OCI-LY3 (cell line): ENCODE data around the gene VCL.

Source experiments
- H2AFZ ChIP-seq: fragments of 200-600, 300-600 bp; shearing (Covaris generic); 2 replicates; pipeline ENCODE4 v1.6.0; 2014; ENCODE audit warnings: antibody characterized with exemption, low read depth, low read length
- H3K27ac ChIP-seq: fragments of 200-600, 300-600 bp; sonication (generic); 2 replicates; pipeline ENCODE4 v1.5.1; 2014; ENCODE audit warnings: mild to moderate bottlenecking, low read length, moderate library complexity, mixed read lengths
- H3K27me3 ChIP-seq: fragments of 200-600, 300-600 bp; sonication (generic); 2 replicates; pipeline ENCODE4 v1.6.1; 2014; ENCODE audit warnings: low read depth, low read length, mixed read lengths
- H3K36me3 ChIP-seq: fragments of 200-600, 300-600 bp; sonication (generic); replicated peaks from 2 replicates; pipeline ENCODE3; 2014; ENCODE audit warnings: low read depth, low read length, mixed read lengths
- H3K4me1 ChIP-seq: fragments of 300-600, 200-600 bp; sonication (generic); 2 replicates; pipeline ENCODE4 v1.6.1; 2014; ENCODE audit warnings: low read length, mixed read lengths
- H3K4me2 ChIP-seq: fragments of 200-600, 300-600 bp; sonication (generic); 2 replicates; pipeline ENCODE4 v1.6.1; 2014; ENCODE audit warnings: low read length, mixed read lengths
- H3K4me3 ChIP-seq: fragments of 300-600, 200-600 bp; sonication (generic); 2 replicates; pipeline ENCODE4 v1.5.1; 2014; ENCODE audit warnings: antibody characterized with exemption, mild to moderate bottlenecking, low read length, moderate library complexity
- H3K79me2 ChIP-seq: fragments of 300-600, 200-600 bp; shearing (Covaris generic); 2 replicates; pipeline ENCODE4 v1.6.1; 2014; ENCODE audit warnings: mild to moderate bottlenecking, low read length, mixed read lengths
- H3K9ac ChIP-seq: fragments of 300-600, 200-600 bp; shearing (Covaris generic); 2 replicates; pipeline ENCODE4 v1.6.0; 2014; ENCODE audit warnings: mild to moderate bottlenecking, low read length, moderate library complexity
- H3K9me3 ChIP-seq: fragments of 200-600, 300-600 bp; shearing (Covaris generic); 2 replicates; pipeline ENCODE4 v1.6.1; 2014; ENCODE audit warnings: low read length, mixed read lengths; ENCODE audit not compliant: insufficient read depth
- H4K20me1 ChIP-seq: fragments of 200-600, 300-600 bp; sonication (generic); 2 replicates; pipeline ENCODE4 v1.6.1; 2016; ENCODE audit warnings: low read length, mixed read lengths; ENCODE audit not compliant: insufficient read depth
- CTCF ChIP-seq: fragments of 200-600, 300-600 bp; sonication (generic); IDR thresholded peaks from 2 replicates; pipeline ENCODE4 v1.5.1; 2014; ENCODE audit warnings: antibody characterized with exemption, low read length, low read depth
- EZH2phosphoT487 ChIP-seq: fragments of 200-600 bp; shearing (Covaris generic); IDR thresholded peaks from 2 replicates; pipeline ENCODE4 v1.6.1; 2018; ENCODE audit warnings: antibody characterized with exemption, mixed run types, low read depth

The VCL gene

GRCh38 chr10:74120911-74121310, 123.0 kb downstream of the VCL start:
- no peak overlapping the region for H3K9ac ChIP-seq
- H3K4me1 ChIP-seq = peaks cover 6% of the 10 kb centered on the region; the same call in 1 of the 2 replicates
- H3K4me3 ChIP-seq = no peak overlapping the region
- no peak overlapping the region for H2AFZ ChIP-seq
- H3K4me2 ChIP-seq = no peak overlapping the region
- H3K9me3 ChIP-seq = no peaks in the 10 kb centered on the region
- no peaks in the 10 kb centered on the region for H3K27me3 ChIP-seq
- TF ChIP-seq CTCF (no peak), EZH2phosphoT487 (no peak)
- H3K27ac ChIP-seq = no peak overlapping the region
- H3K36me3 ChIP-seq = peaks cover 34% of the 10 kb centered on the region
- no peaks in the 10 kb centered on the region for H3K79me2 ChIP-seq
- H4K20me1 ChIP-seq = no peaks in the 10 kb centered on the region

GRCh38 chr10:74121368-74121767, 123.5 kb downstream of the VCL start:
- Histone ChIP-seq H3K4me1 (peaks cover 6% of the 10 kb centered on the region; the same call in 1 of the 2 replicates), H3K79me2 (no peaks in the 10 kb centered on the region), H3K27me3 (no peaks in the 10 kb centered on the region), H3K36me3 (peaks cover 38% of the 10 kb centered on the region), H3K9ac (no peak overlapping the region), H3K9me3 (no peaks in the 10 kb centered on the region), H3K4me2 (no peak overlapping the region), H2AFZ (no peak overlapping the region), H4K20me1 (no peaks in the 10 kb centered on the region), H3K27ac (no peak overlapping the region), H3K4me3 (no peak overlapping the region)
- TF ChIP-seq EZH2phosphoT487 (no peak), CTCF (no peak)

GRCh38 chr10:74122060-74122459, 124.1 kb downstream of the VCL start:
- Histone ChIP-seq H3K4me1 (peaks cover 6% of the 10 kb centered on the region; the same call in 1 of the 2 replicates), H3K27me3 (no peaks in the 10 kb centered on the region), H2AFZ (no peak overlapping the region), H3K36me3 (peaks cover 38% of the 10 kb centered on the region), H3K27ac (no peak overlapping the region), H4K20me1 (no peaks in the 10 kb centered on the region), H3K79me2 (no peaks in the 10 kb centered on the region), H3K4me2 (no peak overlapping the region), H3K9ac (no peak overlapping the region), H3K9me3 (no peaks in the 10 kb centered on the region), H3K4me3 (no peak overlapping the region)
- TF ChIP-seq EZH2phosphoT487 (no peak), CTCF (no peak)

GRCh38 chr10:74123081-74123480, 125.2 kb downstream of the VCL start:
- H3K27me3 ChIP-seq = no peaks in the 10 kb centered on the region
- H4K20me1 ChIP-seq = no peaks in the 10 kb centered on the region
- H3K36me3 ChIP-seq = peaks cover 38% of the 10 kb centered on the region
- no peak overlapping the region for H2AFZ ChIP-seq
- TF ChIP-seq EZH2phosphoT487 (no peak), CTCF (no peak)
- no peak overlapping the region for H3K4me3 ChIP-seq
- no peak overlapping the region for H3K27ac ChIP-seq
- H3K4me2 ChIP-seq = no peak overlapping the region
- no peak overlapping the region for H3K9ac ChIP-seq
- H3K4me1 ChIP-seq = no peaks in the 10 kb centered on the region
- no peaks in the 10 kb centered on the region for H3K9me3 ChIP-seq
- H3K79me2 ChIP-seq = no peaks in the 10 kb centered on the region
